Activated T-helper 17 cell treated with anti-CD3 and anti-CD28 coated beads, Interleukin-2, amount 50 U/mL, for 72 hours (primary cell): ENCODE results near the gene COL25A1. TPM values are rescaled to one million over a fixed set of nuclear protein-coding genes. Genes with fewer than 3 reads are reported as not detected.

Experiments
- ATAC-seq: fragments of 150-1000 bp; cut with Tn5 transposase; replicated peaks from 2 replicates; pipeline ENCODE4 v1.10.0; 2021; ENCODE audit warnings: mild to moderate bottlenecking, moderate library complexity
- H3K27ac Mint-ChIP-seq: one replicate; pipeline ENCODE4 v1.8.0; 2022; ENCODE audit warnings: mixed read lengths
- H3K27me3 Mint-ChIP-seq: one replicate; pipeline ENCODE4 v1.8.0; 2022; ENCODE audit warnings: mixed read lengths
- H3K36me3 Mint-ChIP-seq: one replicate; pipeline ENCODE4 v1.8.0; 2022; ENCODE audit warnings: low read depth, mild to moderate bottlenecking, mixed read lengths
- H3K4me1 Mint-ChIP-seq: one replicate; pipeline ENCODE4 v1.8.0; 2022; ENCODE audit warnings: mixed read lengths
- H3K4me3 Mint-ChIP-seq: one replicate; pipeline ENCODE4 v1.8.0; 2022; ENCODE audit warnings: mild to moderate bottlenecking, mixed read lengths
- H3K9me3 Mint-ChIP-seq: one replicate; pipeline ENCODE4 v1.8.0; 2022; ENCODE audit warnings: mixed read lengths
- total RNA-seq, 2 donors: library from RNA; stranded (reverse); gene quantifications; one replicate each; pipeline ENCODE4 v1.2.3, GENCODE V29; 2022

COL25A1 gene
- total RNA-seq, 2 donors from 2014 or later = 0.08 TPM; not detected in 1

- ATAC-seq = peak; percentile 26
- Mint-ChIP-seq H3K4me3 (no peak overlapping the region), H3K36me3 (no peaks in the 10 kb centered on the region), H3K27me3 (no peaks in the 10 kb centered on the region), H3K27ac (no peak overlapping the region), H3K4me1 (no peaks in the 10 kb centered on the region), H3K9me3 (no peaks in the 10 kb centered on the region)
Measured at GRCh38 chr4:108840426-108840975, 462.0 kb downstream of the COL25A1 start.

DNA sequence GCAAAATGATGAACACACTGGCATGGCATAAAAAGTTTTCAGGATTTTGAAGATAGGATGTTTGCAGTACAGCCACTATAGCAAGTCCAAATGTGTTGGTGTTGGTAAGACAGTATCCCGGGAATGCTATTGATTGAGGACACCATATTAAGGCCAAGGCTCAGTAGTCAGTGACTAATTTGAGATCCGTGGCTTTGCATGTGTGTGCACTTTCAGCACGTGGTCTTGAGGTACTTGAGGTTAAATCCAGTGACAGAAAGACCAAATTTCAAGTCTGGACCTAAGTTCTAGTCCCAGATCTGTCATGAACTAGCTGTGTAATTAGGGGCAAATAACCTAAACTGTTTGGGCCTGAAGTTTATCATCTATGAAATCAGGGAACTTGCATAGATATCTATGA lies 463.1 kb downstream of the COL25A1 start:
- H3K4me3 Mint-ChIP-seq = no peak overlapping the region
- H3K27ac Mint-ChIP-seq = no peak overlapping the region
- no peaks in the 10 kb centered on the region for H3K9me3 Mint-ChIP-seq
- H3K4me1 Mint-ChIP-seq = no peaks in the 10 kb centered on the region
- H3K36me3 Mint-ChIP-seq = no peaks in the 10 kb centered on the region
- no peaks in the 10 kb centered on the region for H3K27me3 Mint-ChIP-seq
- ATAC-seq = no peak

GRCh38 chr4:108838451-108838850 lies 464.0 kb downstream of the COL25A1 start:
- H3K27me3 Mint-ChIP-seq = peaks cover 7% of the 10 kb centered on the region
- H3K4me1 Mint-ChIP-seq = no peaks in the 10 kb centered on the region
- H3K27ac Mint-ChIP-seq = no peak overlapping the region
- no peak for ATAC-seq
- no peaks in the 10 kb centered on the region for H3K9me3 Mint-ChIP-seq
- no peaks in the 10 kb centered on the region for H3K36me3 Mint-ChIP-seq
- H3K4me3 Mint-ChIP-seq = no peak overlapping the region

GRCh38 chr4:108834835-108835384 lies 467.5 kb downstream of the COL25A1 start:
- Mint-ChIP-seq H3K36me3 (no peaks in the 10 kb centered on the region), H3K27me3 (peaks cover 17% of the 10 kb centered on the region), H3K27ac (no peak overlapping the region), H3K4me3 (no peak overlapping the region), H3K4me1 (no peaks in the 10 kb centered on the region), H3K9me3 (no peaks in the 10 kb centered on the region)
- ATAC-seq = peak; percentile 40

DNA sequence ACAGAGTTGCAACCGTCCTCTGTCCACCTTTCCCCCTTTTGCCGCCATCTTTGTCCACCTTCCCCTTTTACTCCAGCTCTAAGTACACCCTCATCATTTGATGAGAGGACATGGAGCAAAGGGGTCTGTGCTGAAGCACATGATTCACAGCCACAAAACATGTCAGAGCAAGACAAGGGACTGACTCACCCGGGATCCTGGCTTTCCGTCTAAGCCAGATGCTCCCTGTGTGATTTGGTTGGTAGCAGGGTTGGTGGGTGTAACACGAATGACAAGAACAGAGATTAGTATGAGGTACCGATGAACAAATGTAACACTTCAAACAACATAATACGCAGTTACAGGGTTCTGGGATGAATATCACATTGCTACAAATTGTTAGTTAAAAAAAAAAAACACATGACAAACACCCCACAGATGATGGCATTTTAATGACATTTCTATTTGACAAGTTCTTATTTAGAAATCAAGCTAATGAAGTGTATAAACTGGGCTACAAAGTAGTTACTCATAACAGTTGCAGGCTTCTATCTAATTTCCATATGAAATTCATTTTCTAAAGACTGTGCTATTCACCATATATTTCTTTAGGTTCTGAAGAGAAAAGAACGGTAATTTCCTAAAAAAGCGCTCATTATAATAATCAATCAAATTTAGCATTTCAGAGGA lies 468.2 kb downstream of the COL25A1 start:
- Mint-ChIP-seq H3K36me3 (no peaks in the 10 kb centered on the region), H3K4me1 (no peaks in the 10 kb centered on the region), H3K27ac (no peak overlapping the region), H3K27me3 (peaks cover 17% of the 10 kb centered on the region), H3K9me3 (no peaks in the 10 kb centered on the region), H3K4me3 (no peak overlapping the region)
- peak; percentile 38 for ATAC-seq

DNA sequence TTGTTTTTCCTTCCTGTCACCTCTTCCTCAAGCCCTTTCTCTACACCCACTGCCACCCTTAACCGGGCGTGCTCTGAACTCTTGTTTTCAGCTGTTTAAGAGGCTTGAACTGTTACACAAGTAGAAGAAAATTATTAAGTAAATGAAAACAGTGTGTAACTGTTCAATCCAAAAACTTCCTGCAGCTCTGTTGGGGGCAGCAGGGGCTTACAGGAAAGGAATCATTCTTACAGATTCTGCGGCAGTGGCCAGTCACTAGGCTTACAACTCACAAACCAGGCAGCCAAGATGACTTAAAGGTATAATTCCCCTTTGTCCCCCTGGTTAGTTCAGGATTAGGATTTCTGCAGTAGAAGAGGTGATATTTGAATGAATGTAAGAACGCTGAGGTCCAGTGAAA lies 469.4 kb downstream of the COL25A1 start:
- H3K27me3 Mint-ChIP-seq = peaks cover 17% of the 10 kb centered on the region
- H3K4me3 Mint-ChIP-seq = no peak overlapping the region
- no peak for ATAC-seq
- no peak overlapping the region for H3K27ac Mint-ChIP-seq
- H3K36me3 Mint-ChIP-seq = no peaks in the 10 kb centered on the region
- no peaks in the 10 kb centered on the region for H3K4me1 Mint-ChIP-seq
- H3K9me3 Mint-ChIP-seq = no peaks in the 10 kb centered on the region

DNA sequence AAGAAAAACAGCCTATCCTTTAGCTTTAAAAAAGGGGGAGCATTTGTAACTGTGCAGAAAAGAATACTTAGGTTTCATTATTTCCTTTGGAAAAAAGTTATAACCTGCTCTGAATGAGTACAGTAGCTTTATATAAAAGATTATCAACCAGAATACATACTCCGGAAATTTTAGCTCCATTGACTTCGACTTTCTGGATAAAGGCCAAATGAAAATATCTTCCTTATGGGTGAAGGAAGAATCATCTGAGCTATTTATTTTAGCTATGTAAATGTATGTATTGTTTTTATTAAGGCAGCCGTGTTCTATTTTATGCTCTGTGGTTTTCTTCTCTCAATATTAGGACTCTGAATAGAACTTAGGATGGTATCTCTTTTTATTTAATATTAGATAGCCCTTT lies 470.6 kb downstream of the COL25A1 start:
- no peak overlapping the region for H3K4me3 Mint-ChIP-seq
- H3K9me3 Mint-ChIP-seq = no peaks in the 10 kb centered on the region
- H3K27me3 Mint-ChIP-seq = peaks cover 17% of the 10 kb centered on the region
- no peaks in the 10 kb centered on the region for H3K4me1 Mint-ChIP-seq
- no peak overlapping the region for H3K27ac Mint-ChIP-seq
- no peak for ATAC-seq
- no peaks in the 10 kb centered on the region for H3K36me3 Mint-ChIP-seq

GRCh38 chr4:108831291-108831690 lies 471.2 kb downstream of the COL25A1 start:
- ATAC-seq = no peak
- Mint-ChIP-seq H3K27ac (no peak overlapping the region), H3K9me3 (no peaks in the 10 kb centered on the region), H3K36me3 (no peaks in the 10 kb centered on the region), H3K4me1 (no peaks in the 10 kb centered on the region), H3K4me3 (no peak overlapping the region), H3K27me3 (peaks cover 17% of the 10 kb centered on the region)

DNA sequence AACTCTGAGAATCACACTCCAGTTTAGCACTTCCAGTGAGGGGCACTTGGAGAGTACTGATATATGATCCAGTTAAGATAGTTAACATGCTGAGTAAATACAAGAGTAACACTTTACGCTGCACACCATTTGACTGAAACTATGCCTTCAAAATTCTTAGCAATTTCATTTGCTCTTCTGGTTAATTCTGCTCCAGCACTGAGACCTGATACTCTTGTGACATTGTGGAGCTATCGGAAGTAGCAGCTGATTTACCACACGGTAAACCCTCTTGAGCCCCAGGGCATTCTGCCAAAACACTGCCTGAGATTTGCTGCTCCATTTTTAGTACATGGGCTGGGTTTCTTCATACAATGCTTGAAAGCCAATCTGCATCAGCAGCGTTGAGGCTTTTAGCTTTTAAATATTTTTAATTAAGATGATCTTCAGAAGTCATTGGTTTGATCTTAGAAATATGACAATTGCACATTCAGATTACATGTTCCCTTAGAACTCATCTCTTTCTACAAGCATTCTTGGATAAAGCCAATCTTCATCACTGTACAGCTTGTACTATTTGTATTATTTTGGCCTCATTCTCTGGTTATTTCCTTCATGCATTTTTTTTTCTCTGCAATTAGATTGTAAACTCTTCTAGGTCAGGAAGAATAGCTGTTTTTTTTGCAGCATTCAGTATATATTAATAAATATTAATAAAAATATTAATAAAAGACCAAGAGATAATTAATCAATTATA lies 471.8 kb downstream of the COL25A1 start:
- no peak overlapping the region for H3K27ac Mint-ChIP-seq
- H3K36me3 Mint-ChIP-seq = no peaks in the 10 kb centered on the region
- no peak overlapping the region for H3K4me3 Mint-ChIP-seq
- no peaks in the 10 kb centered on the region for H3K9me3 Mint-ChIP-seq
- peak; percentile 50 for ATAC-seq
- peaks cover 17% of the 10 kb centered on the region for H3K27me3 Mint-ChIP-seq
- no peaks in the 10 kb centered on the region for H3K4me1 Mint-ChIP-seq

DNA sequence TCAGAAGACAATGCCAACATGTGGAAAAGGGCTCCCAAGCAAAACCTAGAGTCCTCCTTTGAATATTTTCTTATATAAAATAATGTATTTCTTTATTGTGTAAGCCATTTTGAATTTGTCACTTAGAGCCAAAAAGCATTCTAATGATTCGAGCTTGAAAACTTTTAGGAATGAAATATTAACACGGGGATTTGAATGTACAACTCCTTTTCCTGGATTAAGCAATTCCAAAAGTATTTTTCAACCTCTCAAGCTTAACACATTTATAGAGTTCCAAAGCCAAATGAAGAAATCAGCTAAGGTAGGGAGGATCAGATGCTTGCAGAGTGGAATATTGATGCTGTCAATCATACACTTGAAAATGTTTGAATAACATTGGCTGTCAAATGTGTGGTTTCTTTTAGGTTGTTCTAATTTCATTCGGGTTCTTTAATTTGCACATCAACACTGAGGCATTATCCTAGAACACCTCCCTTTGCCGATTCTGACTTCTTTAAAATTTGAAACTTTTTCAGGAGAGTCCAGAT lies 472.4 kb downstream of the COL25A1 start:
- no peaks in the 10 kb centered on the region for H3K4me1 Mint-ChIP-seq
- H3K27ac Mint-ChIP-seq = no peak overlapping the region
- ATAC-seq = no peak
- H3K27me3 Mint-ChIP-seq = peaks cover 17% of the 10 kb centered on the region
- no peaks in the 10 kb centered on the region for H3K9me3 Mint-ChIP-seq
- no peaks in the 10 kb centered on the region for H3K36me3 Mint-ChIP-seq
- H3K4me3 Mint-ChIP-seq = no peak overlapping the region

DNA sequence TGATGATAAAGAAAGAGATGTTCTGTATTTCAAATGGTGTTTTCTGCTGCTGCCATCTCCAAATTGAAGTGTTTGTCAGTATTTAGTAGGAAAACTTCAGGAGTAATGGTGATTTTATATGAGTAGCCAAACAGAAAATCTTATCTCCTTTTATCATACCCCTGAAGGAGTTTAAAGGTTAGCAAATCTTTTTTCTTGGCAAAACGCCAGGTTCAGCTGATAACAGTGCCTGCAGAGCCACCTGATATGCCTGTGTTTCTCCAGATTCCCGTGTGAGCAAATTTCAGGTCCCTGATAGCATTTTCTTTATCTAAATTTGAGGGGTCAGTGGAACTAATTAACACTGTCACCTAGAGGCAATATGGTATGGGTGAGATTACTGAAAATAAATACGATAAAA lies 473.8 kb downstream of the COL25A1 start:
- Mint-ChIP-seq H3K27me3 (peaks cover 16% of the 10 kb centered on the region), H3K36me3 (no peaks in the 10 kb centered on the region), H3K27ac (no peak overlapping the region), H3K4me1 (no peaks in the 10 kb centered on the region), H3K4me3 (no peak overlapping the region), H3K9me3 (no peaks in the 10 kb centered on the region)
- no peak for ATAC-seq

DNA sequence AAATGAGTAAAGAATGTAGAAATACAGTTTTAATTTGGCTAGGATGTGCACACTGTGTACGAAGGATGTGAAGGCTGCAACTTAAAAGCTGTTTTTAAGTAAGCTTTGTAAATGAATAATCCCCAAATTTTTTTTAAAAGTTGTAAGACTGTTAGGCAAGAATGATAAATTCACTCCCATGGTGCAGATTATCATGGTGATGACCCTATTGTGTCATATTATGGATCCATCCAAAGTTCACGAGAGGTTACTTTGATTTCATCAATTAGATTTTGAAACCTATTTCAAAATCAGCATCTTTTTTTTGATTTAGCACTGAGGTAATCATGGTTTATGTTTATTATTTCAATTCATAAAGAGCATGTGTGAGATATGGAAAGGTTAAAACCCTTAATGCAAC lies 476.7 kb downstream of the COL25A1 start:
- Mint-ChIP-seq H3K36me3 (no peaks in the 10 kb centered on the region), H3K4me3 (no peak overlapping the region), H3K9me3 (no peaks in the 10 kb centered on the region)

DNA sequence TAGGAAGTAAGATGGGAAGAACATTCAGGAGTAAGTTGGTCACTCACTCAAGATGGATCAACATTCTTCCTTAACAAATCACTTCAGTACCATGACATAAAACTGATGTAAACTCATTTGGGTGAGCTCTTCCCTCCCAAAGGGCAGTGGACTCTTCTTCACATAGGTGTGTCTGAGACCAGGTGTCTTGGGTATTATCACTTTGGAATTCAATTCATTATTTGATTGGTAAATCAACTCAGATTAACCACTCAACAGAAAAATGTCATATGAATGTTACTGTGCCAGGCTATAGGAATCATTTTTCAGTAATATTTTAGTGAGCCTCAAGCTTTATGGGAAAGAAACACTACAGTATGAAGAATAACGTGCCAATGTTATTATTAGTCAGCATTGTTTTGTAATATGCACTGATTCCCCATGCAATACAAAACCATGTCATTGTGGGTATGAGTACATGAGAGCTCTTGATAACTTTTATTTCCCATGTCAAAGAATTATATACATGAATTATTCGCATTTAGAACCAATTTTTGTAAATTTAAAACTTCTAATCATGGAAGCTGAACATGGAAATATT lies 481.0 kb downstream of the COL25A1 start:
- ATAC-seq = no peak
- H3K4me1 Mint-ChIP-seq = no peaks in the 10 kb centered on the region
- H3K36me3 Mint-ChIP-seq = no peaks in the 10 kb centered on the region
- H3K27ac Mint-ChIP-seq = no peak overlapping the region
- H3K27me3 Mint-ChIP-seq = peaks cover 19% of the 10 kb centered on the region
- no peaks in the 10 kb centered on the region for H3K9me3 Mint-ChIP-seq
- no peak overlapping the region for H3K4me3 Mint-ChIP-seq

More for the DNA sequence above, 476.7 kb downstream of the COL25A1 start:
- Mint-ChIP-seq H3K27ac (no peak overlapping the region), H3K27me3 (peaks cover 15% of the 10 kb centered on the region), H3K4me1 (no peaks in the 10 kb centered on the region)
- ATAC-seq = no peak

GRCh38 chr4:108820492-108821350 lies 481.7 kb downstream of the COL25A1 start:
- Mint-ChIP-seq H3K9me3 (no peaks in the 10 kb centered on the region), H3K36me3 (no peaks in the 10 kb centered on the region), H3K27me3 (peaks cover 23% of the 10 kb centered on the region), H3K4me1 (no peaks in the 10 kb centered on the region), H3K4me3 (no peak overlapping the region), H3K27ac (no peak overlapping the region)
- no peak for ATAC-seq
